Nephron (organoid): ENCODE measurements around the gene CRX.
"Not testable (repeated sequence)": the region's sequence is repeated elsewhere in the genome, so short reads cannot be mapped to it uniquely, and the experiment has no call there.

ENCODE experiments used
- H3K27ac Mint-ChIP-seq, 3 experiments: 2 replicates each; pipeline ENCODE4 v1.8.0; 2020; ENCODE audit warnings: mixed read lengths in 3 of 3, mild to moderate bottlenecking in 2 of 3, moderate library complexity in 1 of 3
- H3K27me3 Mint-ChIP-seq: 2 replicates; pipeline ENCODE4 v1.8.0; 2021; ENCODE audit warnings: low read depth, mild to moderate bottlenecking, moderate library complexity, mixed read lengths
- H3K36me3 Mint-ChIP-seq: 2 replicates; pipeline ENCODE4 v1.8.0; 2020; ENCODE audit warnings: low read depth, mixed read lengths
- H3K4me1 Mint-ChIP-seq: 2 replicates; pipeline ENCODE4 v1.8.0; 2020; ENCODE audit warnings: mixed read lengths
- H3K4me3 Mint-ChIP-seq, 3 experiments: 2 replicates each; pipeline ENCODE4 v1.8.0; 2020; ENCODE audit warnings: mild to moderate bottlenecking in 3 of 3, mixed read lengths in 3 of 3, moderate library complexity in 2 of 3
- H3K9me3 Mint-ChIP-seq: 2 replicates; pipeline ENCODE4 v1.8.0; 2020; ENCODE audit warnings: mixed read lengths
- CTCF ChIP-seq, 3 experiments: fragments of 200-600 bp; sonication (generic); IDR thresholded peaks; one replicate each; pipeline ENCODE4 v1.5.0; 2021; ENCODE audit warnings: antibody characterized with exemption in 3 of 3; ENCODE audit not compliant: unreplicated experiment in 3 of 3

The CRX gene

DNA sequence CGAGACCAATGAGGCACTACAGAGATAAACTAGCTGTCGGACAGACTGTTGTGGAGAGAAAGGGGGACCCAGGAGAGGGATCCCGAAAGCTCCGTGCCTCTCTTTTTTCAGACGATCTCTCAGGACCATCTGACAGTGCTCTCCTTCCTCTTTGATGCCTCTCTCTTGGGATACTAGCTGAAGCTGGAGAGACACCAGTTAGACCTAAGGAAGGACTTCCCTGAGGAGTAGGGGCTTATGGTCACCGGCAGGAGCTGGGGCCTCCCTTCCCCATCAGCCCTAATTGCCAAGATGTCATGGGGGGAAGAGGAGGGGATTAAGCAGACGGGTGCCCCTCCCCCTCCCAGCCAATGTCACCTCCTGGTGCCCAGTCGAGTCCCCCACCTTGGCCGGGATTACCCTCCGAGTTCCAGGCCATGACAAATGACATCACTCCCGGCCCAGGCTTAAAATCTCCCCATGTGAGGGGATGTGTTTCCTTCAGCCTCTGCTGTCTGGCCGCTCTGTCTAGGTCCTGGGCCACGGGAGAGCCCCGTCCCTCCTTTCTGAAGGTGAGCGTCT, at the start of gene CRX:
CRX (plus strand) TSS at position 478 of the 561 bp plus-strand sequence. CDS start 12,507 bp downstream, outside the sequence.
- H3K9me3 Mint-ChIP-seq = no peaks in the 10 kb centered on the region
- H3K27ac Mint-ChIP-seq = peak within 1 kb of the TSS; percentile 15 to 56 (median 45)
- H3K27me3 Mint-ChIP-seq = peaks cover 19% of the 10 kb centered on the region
- TF ChIP-seq CTCF (IDR thresholded peaks at IDR 0.05; ENCODE audit: unreplicated experiment in 3 of 3) = no peak
- H3K4me1 Mint-ChIP-seq = peaks cover 24% of the 10 kb centered on the region
- no peak within 1 kb of the TSS for H3K4me3 Mint-ChIP-seq
- no peaks in the 10 kb centered on the region for H3K36me3 Mint-ChIP-seq

GRCh38 chr19:47776568-47776967, 45.2 kb upstream of the CRX start:
- H3K4me3 Mint-ChIP-seq = peak overlapping the region; percentile 52 to 69 (median 62)
- TF ChIP-seq CTCF (IDR thresholded peaks at IDR 0.05; ENCODE audit: unreplicated experiment in 3 of 3) = no peak
- H3K27ac Mint-ChIP-seq = peak overlapping the region; percentile 6 to 59 (median 58)
- H3K36me3 Mint-ChIP-seq = peaks cover 9% of the 10 kb centered on the region
- peaks cover 24% of the 10 kb centered on the region for H3K4me1 Mint-ChIP-seq
- H3K27me3 Mint-ChIP-seq = no peaks in the 10 kb centered on the region
- no peaks in the 10 kb centered on the region for H3K9me3 Mint-ChIP-seq

GRCh38 chr19:47777245-47778048, 44.3 kb upstream of the CRX start:
- H3K36me3 Mint-ChIP-seq = peaks cover 17% of the 10 kb centered on the region
- not testable (repeated sequence) for H3K9me3 Mint-ChIP-seq, H3K27me3 Mint-ChIP-seq
- peak overlapping the region; percentile 95 to 97 (median 95) for H3K4me3 Mint-ChIP-seq
- peak overlapping the region; percentile 96 to 100 (median 96) for H3K27ac Mint-ChIP-seq
- H3K4me1 Mint-ChIP-seq = peaks cover 33% of the 10 kb centered on the region

DNA sequence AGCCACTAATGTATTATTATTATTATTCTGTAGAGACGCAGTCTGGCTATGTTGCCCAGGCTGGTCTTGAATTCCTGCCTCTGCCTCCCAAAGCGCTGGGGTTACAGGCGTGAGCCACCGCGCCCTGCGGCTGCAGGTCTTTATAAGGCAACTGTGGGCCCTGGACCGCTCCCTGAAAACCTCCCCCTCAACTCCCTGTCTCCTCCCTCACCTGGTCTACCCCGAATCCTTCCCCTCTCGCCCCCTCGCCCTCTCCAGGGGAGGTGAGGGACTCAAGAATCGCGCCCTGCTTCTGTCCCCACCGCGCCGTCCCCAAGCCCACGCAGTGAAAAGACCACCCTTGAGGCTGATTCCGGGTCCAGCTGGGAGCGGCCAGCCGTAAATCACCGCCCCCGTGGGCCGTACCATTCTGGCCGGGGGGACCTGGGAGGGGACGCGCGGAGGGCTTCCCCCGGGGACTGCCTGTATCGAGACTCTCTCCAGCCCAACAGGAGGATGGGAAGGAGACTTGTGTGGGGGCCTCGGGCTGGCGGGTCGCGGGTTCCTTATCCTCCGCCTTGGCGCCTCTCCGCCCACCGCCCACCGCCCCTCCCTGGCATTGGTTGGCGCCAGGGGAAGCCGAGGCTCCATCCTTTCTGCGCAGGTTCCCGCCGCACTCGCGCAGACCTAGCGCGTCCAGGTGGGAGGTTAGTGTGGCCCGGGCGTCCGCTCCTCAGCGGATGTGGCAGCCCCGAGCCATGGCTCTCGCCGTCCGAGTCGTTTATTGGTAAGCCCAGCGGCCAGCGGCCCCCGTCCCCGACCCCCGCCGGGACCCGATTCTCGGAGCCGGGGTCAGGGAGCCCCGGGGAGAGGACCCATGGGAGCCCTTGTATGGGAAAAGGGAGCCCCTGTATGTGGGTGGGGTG, 43.4 kb upstream of the CRX start, which contains the start of gene SELENOW:
SELENOW (plus strand) TSS at position 655 of the 905 bp plus-strand sequence; CDS start at position 738, 83 bp downstream.
- no peak for TF ChIP-seq CTCF (IDR thresholded peaks at IDR 0.05; ENCODE audit: unreplicated experiment in 3 of 3)
- H3K27me3 Mint-ChIP-seq = no peaks in the 10 kb centered on the region
- peaks cover 23% of the 10 kb centered on the region for H3K36me3 Mint-ChIP-seq
- peak within 1 kb of the TSS; percentile 96 to 100 (median 96) for H3K27ac Mint-ChIP-seq
- peaks cover 37% of the 10 kb centered on the region for H3K4me1 Mint-ChIP-seq
- peak within 1 kb of the TSS; percentile 95 to 97 (median 95) for H3K4me3 Mint-ChIP-seq
- no peaks in the 10 kb centered on the region for H3K9me3 Mint-ChIP-seq

DNA sequence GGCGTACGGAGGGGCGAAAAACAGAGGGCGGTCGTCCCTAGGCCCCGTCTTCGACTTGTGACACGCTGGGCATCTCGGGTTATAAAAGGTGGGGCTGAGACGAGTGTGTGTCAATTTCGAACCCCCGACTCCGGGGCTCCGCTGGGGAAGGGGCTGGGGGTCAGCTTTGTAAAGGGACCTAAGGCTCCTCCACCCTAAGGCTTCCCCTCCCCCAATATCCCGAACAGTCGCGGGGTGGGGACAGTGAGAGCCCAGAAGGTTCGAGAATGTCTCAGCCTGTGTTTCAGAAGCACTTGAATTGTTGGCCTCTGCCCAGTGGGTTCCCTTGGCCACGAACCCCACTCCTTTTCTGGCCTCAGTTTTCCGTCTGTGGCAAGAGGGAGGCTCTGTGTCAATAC, 42.8 kb upstream of the CRX start:
- Mint-ChIP-seq H3K36me3 (peaks cover 26% of the 10 kb centered on the region), H3K4me3 (peak overlapping the region; percentile 95 to 97 (median 95)), H3K9me3 (no peaks in the 10 kb centered on the region), H3K27me3 (no peaks in the 10 kb centered on the region), H3K27ac (peak overlapping the region; percentile 77 to 96 (median 94)), H3K4me1 (peaks cover 36% of the 10 kb centered on the region)
- TF ChIP-seq CTCF (IDR thresholded peaks at IDR 0.05; ENCODE audit: unreplicated experiment in 3 of 3) = no peak
